Astrocyte of the spinal cord (primary cell): Measurements from ENCODE around the gene GABPA.

Source experiments
- DNase-seq: peaks from one replicate; pipeline ENCODE4 v3.0.0; 2011; ENCODE audit warnings: low read depth, low spot score
- H3K4me3 ChIP-seq: 2 replicates; pipeline ENCODE4 v1.5.1; 2011; ENCODE audit warnings: low read depth, mild to moderate bottlenecking, low read length, moderate library complexity
- CTCF ChIP-seq: IDR thresholded peaks from 2 replicates; pipeline ENCODE4 v1.5.1; 2012; ENCODE audit warnings: low read depth, mild to moderate bottlenecking, low read length, inconsistent platforms
- in situ Hi-C: cut with HindIII; loops from 2 replicates; pipeline ENCODE4 v1.10.0; 2017; ENCODE audit warnings: low sequenced_read_pairs

The GABPA gene

GRCh38 chr21:25722631-25723030 is 12.1 kb upstream of the GABPA start:
- no peak overlapping the region for H3K4me3 ChIP-seq
- no peak for DNase-seq
- in situ Hi-C loops: no loop called here
- no peak for TF ChIP-seq CTCF

- in situ Hi-C loops: no loop called here
- TF ChIP-seq CTCF: no peak
- no peak overlapping the region for H3K4me3 ChIP-seq
- DNase-seq: no peak
Observed at GRCh38 chr21:25732091-25732760, 2.5 kb upstream of the GABPA start.

GRCh38 chr21:25733859-25734653 is 716 bp upstream of the GABPA start:
- no peak for TF ChIP-seq CTCF
- H3K4me3 ChIP-seq: peak overlapping the region; percentile 89
- peak; percentile 14 for DNase-seq
- in situ Hi-C loops: no loop called here

- DNase-seq: no peak
- in situ Hi-C loops: no loop called here
- TF ChIP-seq CTCF: no peak
Observed at GRCh38 chr21:25734654-25734903, 193 bp upstream of the GABPA start.

GRCh38 chr21:25735646-25736597 is 1.1 kb downstream of the GABPA start:
- H3K4me3 ChIP-seq: peak overlapping the region; percentile 89
- DNase-seq: peak; percentile 91
- TF ChIP-seq CTCF: no peak
- in situ Hi-C loops: no loop called here

More at GRCh38 chr21:25734654-25734903, 193 bp upstream of the GABPA start:
- peak overlapping the region; percentile 89 for H3K4me3 ChIP-seq

GRCh38 chr21:25737421-25737820 is 2.6 kb downstream of the GABPA start:
- in situ Hi-C loops: no loop called here
- no peak overlapping the region for H3K4me3 ChIP-seq
- no peak for DNase-seq
- TF ChIP-seq CTCF: no peak
